ENCODE data around the gene STAP2. TPM values are rescaled to one million over a fixed set of nuclear protein-coding genes. Genes with fewer than 3 reads are reported as not detected.
"Not testable (repeated sequence)": the region's sequence is repeated elsewhere in the genome, so short reads cannot be mapped to it uniquely, and the experiment has no call there.

Gene STAP2
- total RNA-seq, 2 donors from 2014 or later: 47.9 to 107 TPM

DNA sequence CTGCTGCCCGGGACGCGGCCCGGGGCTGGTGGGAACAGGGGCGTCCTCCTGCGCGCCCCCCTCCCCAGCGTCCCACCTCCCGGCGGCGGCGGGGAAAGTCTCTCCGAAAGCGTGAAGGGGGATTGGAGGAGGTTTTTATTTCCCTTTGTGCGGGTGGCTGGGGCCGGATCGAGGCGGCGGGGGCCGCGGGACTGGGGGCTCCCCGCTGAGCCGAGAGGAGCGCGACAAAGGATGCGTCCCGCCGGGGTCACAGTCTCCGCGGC, 59.4 kb downstream of the STAP2 start:
- TF ChIP-seq POLR2A (IDR thresholded peaks at IDR 0.05) (no peak), POLR2AphosphoS5 (IDR thresholded peaks at IDR 0.05) (no peak)
- TF ChIP-seq, protein P1, sequence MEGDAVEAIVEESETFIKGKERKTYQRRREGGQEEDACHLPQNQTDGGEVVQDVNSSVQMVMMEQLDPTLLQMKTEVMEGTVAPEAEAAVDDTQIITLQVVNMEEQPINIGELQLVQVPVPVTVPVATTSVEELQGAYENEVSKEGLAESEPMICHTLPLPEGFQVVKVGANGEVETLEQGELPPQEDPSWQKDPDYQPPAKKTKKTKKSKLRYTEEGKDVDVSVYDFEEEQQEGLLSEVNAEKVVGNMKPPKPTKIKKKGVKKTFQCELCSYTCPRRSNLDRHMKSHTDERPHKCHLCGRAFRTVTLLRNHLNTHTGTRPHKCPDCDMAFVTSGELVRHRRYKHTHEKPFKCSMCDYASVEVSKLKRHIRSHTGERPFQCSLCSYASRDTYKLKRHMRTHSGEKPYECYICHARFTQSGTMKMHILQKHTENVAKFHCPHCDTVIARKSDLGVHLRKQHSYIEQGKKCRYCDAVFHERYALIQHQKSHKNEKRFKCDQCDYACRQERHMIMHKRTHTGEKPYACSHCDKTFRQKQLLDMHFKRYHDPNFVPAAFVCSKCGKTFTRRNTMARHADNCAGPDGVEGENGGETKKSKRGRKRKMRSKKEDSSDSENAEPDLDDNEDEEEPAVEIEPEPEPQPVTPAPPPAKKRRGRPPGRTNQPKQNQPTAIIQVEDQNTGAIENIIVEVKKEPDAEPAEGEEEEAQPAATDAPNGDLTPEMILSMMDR (IDR thresholded peaks at IDR 0.05): no peak
- no peaks in the 10 kb centered on the region for H3K4me1 ChIP-seq (replicated peaks)
- peaks cover 14% of the 10 kb centered on the region for H3K27me3 ChIP-seq (replicated peaks; ENCODE audit: insufficient read depth)
- H3K36me3 ChIP-seq: no peaks in the 10 kb centered on the region
- no peak overlapping the region for H3K27ac ChIP-seq
- no peak for DNase-seq (ENCODE audit: low spot score)
- H3K4me3 ChIP-seq: peak overlapping the region; percentile 13 to 30
- WGBS: under 1% methylated on average over 30 of the region's 30 CpGs
- H3K9me3 ChIP-seq: no peaks in the 10 kb centered on the region
- intact Hi-C loops (cut with DNase I): no loop called here

DNA sequence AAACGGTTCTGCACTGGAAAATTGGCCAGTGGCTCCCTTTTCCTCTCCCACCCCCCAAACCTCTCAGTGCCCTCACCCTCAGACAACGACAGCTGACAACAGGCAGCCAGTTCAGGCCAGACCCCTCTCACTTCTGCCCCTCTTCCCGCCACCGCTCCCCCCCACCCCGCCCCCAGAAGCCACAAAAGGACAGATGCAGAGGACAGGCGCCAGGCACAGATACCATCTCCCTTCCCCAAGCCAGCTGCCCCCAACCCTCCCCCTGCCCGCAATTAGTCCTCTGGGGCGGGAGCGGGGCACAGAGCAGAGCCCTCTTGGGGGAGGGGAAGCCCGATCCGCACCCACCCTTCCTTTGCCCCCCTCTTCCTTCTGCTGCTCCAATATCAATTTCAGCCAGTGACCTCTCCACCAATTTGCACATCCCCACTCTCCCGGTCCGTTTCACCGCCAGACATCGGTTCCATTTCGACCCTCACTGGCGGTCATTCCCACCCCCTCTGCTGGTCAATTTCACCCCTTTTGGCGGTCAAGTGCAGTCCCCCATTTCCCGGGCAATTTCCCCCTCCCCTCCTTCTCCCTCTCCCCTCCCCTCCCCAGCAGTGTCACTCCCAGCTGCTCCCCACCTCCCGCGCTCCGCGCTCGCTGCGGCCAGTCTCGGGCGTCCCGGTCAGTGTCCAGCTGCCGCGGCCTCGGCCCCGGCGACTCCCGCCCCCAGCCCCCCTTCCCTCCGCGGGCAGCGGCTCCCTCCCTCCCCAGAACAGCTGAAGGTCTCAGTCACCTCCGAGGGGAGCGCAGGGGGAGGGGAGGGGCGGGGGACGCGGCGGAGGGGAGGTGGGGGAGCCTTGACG, 60.0 kb downstream of the STAP2 start, which contains the start of gene SHD:
SHD (plus strand) TSS at position 848 of the 848 bp plus-strand sequence. CDS start 798 bp downstream, outside the sequence.
- no peak for TF ChIP-seq POLR2A (IDR thresholded peaks at IDR 0.05)
- TF ChIP-seq, protein P1 (IDR thresholded peaks at IDR 0.05): no peak
- no peak for TF ChIP-seq POLR2AphosphoS5 (IDR thresholded peaks at IDR 0.05)
- H3K4me3 ChIP-seq: peak within 1 kb of the TSS; percentile 13 to 30
- intact Hi-C loops (cut with DNase I): no loop called here
- H3K9me3 ChIP-seq: no peaks in the 10 kb centered on the region
- H3K4me1 ChIP-seq (replicated peaks): no peaks in the 10 kb centered on the region
- no peak within 1 kb of the TSS for H3K27ac ChIP-seq
- peaks cover 14% of the 10 kb centered on the region for H3K27me3 ChIP-seq (replicated peaks; ENCODE audit: insufficient read depth)
- no peak for DNase-seq (ENCODE audit: low spot score)
- H3K36me3 ChIP-seq: no peaks in the 10 kb centered on the region
- WGBS: 4% methylated on average over 42 of the region's 44 CpGs

DNA sequence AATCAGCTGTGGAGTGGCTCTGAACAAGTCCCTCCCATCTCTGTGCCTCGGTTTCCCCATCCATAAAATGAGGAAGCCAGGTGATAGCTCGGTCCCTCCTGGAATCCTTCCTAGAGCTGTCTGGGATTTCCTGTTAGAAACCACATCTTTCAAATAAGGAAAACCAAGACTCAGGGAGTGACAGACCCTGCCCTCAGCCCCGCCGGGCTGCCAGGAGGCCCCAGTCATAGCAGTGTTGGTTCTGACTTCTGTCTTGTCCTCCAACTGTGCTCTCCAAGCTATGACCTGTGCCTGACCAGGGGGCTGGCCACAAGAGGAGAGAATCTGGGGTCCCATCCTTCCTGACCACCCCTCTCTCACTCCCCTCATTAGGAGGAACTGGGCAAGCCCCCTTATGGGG, 60.6 kb downstream of the STAP2 start:
- intact Hi-C loops (cut with DNase I): no loop called here
- TF ChIP-seq POLR2A (IDR thresholded peaks at IDR 0.05) (no peak), POLR2AphosphoS5 (IDR thresholded peaks at IDR 0.05) (no peak)
- TF ChIP-seq, protein P1 (IDR thresholded peaks at IDR 0.05): no peak
- H3K4me1 ChIP-seq (replicated peaks): no peaks in the 10 kb centered on the region
- DNase-seq (ENCODE audit: low spot score): no peak
- H3K27me3 ChIP-seq (replicated peaks; ENCODE audit: insufficient read depth): peaks cover 14% of the 10 kb centered on the region
- no peaks in the 10 kb centered on the region for H3K36me3 ChIP-seq
- H3K4me3 ChIP-seq: no peak overlapping the region
- H3K27ac ChIP-seq: no peak overlapping the region
- H3K9me3 ChIP-seq: no peaks in the 10 kb centered on the region
- WGBS: 37% methylated on average over 4 of the region's 4 CpGs

DNA sequence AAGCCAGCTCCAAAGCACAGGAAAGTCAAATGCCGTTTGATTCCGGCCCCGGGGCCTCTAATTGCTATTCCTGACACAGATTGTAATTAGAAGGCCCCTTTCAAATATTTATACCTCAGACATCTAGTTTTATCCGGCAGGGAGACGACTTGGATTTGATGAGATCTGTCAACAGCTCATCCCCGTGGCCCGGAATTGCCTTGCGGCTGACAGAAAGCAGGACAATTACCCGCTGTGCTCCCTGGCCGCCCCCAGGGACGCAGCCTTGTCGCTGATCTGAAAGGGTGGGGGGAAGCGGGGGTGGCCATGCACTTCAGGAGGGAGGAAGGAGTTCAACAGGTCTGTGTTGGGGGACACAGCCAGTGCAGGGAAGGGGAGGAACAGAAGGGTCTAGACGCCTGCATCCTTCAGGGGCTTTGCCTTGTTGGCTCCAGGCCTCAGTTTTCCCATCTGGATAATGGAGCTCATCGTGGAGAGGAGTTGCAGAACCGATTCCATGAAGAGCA, 61.4 kb downstream of the STAP2 start:
- Histone ChIP-seq H3K27ac (no peak overlapping the region), H3K4me3 (no peak overlapping the region), H3K4me1 (replicated peaks) (no peaks in the 10 kb centered on the region), H3K27me3 (replicated peaks; ENCODE audit: insufficient read depth) (peaks cover 12% of the 10 kb centered on the region), H3K36me3 (no peaks in the 10 kb centered on the region), H3K9me3 (no peaks in the 10 kb centered on the region)
- no peak for DNase-seq (ENCODE audit: low spot score)
- TF ChIP-seq POLR2A (IDR thresholded peaks at IDR 0.05): no peak
- TF ChIP-seq POLR2AphosphoS5 (IDR thresholded peaks at IDR 0.05): no peak
- TF ChIP-seq, protein P1 (IDR thresholded peaks at IDR 0.05): no peak
- intact Hi-C loops (cut with DNase I): no loop called here
- 47% methylated on average over 16 of the region's 16 CpGs for WGBS

DNA sequence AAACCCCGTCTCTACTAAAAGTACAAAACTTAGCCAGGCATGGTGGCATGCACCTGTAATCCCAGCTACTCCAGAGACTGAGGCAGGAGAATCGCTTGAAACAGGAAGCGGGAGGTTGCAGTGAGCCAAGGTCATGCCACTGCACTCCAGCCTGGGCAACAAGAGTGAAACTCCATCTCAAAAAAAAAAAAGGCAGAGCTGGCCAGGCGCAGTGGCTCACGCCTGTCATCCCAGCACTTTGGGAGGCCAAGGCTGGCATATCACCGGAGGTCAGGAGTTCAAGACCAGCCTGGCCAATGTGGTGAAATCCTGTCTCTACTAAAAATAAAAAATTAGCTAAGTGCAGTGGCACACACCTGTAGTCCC, 64.3 kb downstream of the STAP2 start:
- 89% methylated on average over 6 of the region's 6 CpGs for WGBS
- H3K36me3 ChIP-seq; H3K27ac ChIP-seq; H3K4me3 ChIP-seq; H3K27me3 ChIP-seq (replicated peaks; ENCODE audit: insufficient read depth); intact Hi-C loops (cut with DNase I); H3K4me1 ChIP-seq (replicated peaks); H3K9me3 ChIP-seq; DNase-seq (ENCODE audit: low spot score): not testable (repeated sequence)

Other genes starting within 250 kb of the STAP2 start
- gene MAP2K2, start 214.7 kb downstream of the STAP2 start, total RNA-seq: 100 to 1,000 TPM; 104 to 145 TPM
- gene CREB3L3, start 185.2 kb downstream of the STAP2 start, total RNA-seq: not detected
- gene SIRT6, start 156.3 kb downstream of the STAP2 start, total RNA-seq: 10 to 100 TPM; 23.5 to 37.3 TPM
- gene ANKRD24, start 156.1 kb downstream of the STAP2 start, total RNA-seq: 10 to 100 TPM in 1 of 2 donors, 1 to 10 TPM in 1; 3.6 to 12.0 TPM
- 1 to 10 TPM; 3.0 to 5.7 TPM for gene EBI3, start 109.3 kb downstream of the STAP2 start, total RNA-seq
- 10 to 100 TPM; 30.3 to 45.9 TPM for gene YJU2, start 91.7 kb downstream of the STAP2 start, total RNA-seq
- gene SHD, start 59.6 kb downstream of the STAP2 start, total RNA-seq: 10 to 100 TPM in 1 of 2 donors, under 1 TPM in 1; 0.62 to 18.0 TPM
- not detected for gene TMIGD2, start 36.4 kb downstream of the STAP2 start, total RNA-seq
- gene FSD1, start 34.2 kb downstream of the STAP2 start, total RNA-seq: 1 to 10 TPM in 1 of 2 donors, not detected in 1; 6.4 TPM
- 10 to 100 TPM; 12.5 to 18.2 TPM for gene MPND, start 4.7 kb upstream of the STAP2 start, total RNA-seq
- gene SH3GL1, start 61.7 kb upstream of the STAP2 start, total RNA-seq: 10 to 100 TPM; 35.4 to 54.7 TPM
- 10 to 100 TPM; 13.0 to 18.1 TPM for gene CHAF1A, start 63.8 kb upstream of the STAP2 start, total RNA-seq
- gene UBXN6, start 119.0 kb upstream of the STAP2 start, total RNA-seq: 100 to 1,000 TPM in 1 of 2 donors, 10 to 100 TPM in 1; 82.7 to 199 TPM
- gene HDGFL2, start 133.5 kb upstream of the STAP2 start, total RNA-seq: 10 to 100 TPM; 40.8 to 61.8 TPM
- 10 to 100 TPM in 1 of 2 donors, 1 to 10 TPM in 1; 8.2 to 13.9 TPM for gene PLIN4, start 179.7 kb upstream of the STAP2 start, total RNA-seq
- 10 to 100 TPM; 23.2 to 26.8 TPM for gene PLIN5, start 196.4 kb upstream of the STAP2 start, total RNA-seq
- 1 to 10 TPM; 2.5 to 3.6 TPM for gene LRG1, start 201.2 kb upstream of the STAP2 start, total RNA-seq
- 1 to 10 TPM; 4.3 to 7.8 TPM for gene SEMA6B, start 220.9 kb upstream of the STAP2 start, total RNA-seq

All from prostate gland (tissue), 2 donors.